Right renal pelvis (tissue), 4 donors: ENCODE data around the gene CAPZA3. TPM values are rescaled to one million over a fixed set of nuclear protein-coding genes. Genes with fewer than 3 reads are reported as not detected.
A peak's percentile ranks its signal among the peaks of the same experiment; 100 is the strongest.
"Not testable (repeated sequence)": the region's sequence is repeated elsewhere in the genome, so short reads cannot be mapped to it uniquely, and the experiment has no call there.

Experiments
- DNase-seq, 4 donors: peaks; one replicate each; pipeline ENCODE4 v3.0.0-alpha.2; 2013; ENCODE audit warnings: low read depth in 4 of 4, low spot score in 3 of 4, missing footprints in 1 of 4
- polyA plus RNA-seq, 4 donors: library from polyadenylated mRNA; unstranded; fragments of 120-200 nt; gene quantifications; one replicate each; pipeline ENCODE4 v1.2.1, GENCODE V29; 2013; ENCODE audit not compliant: insufficient read length in 4 of 4

Gene CAPZA3, protein sequence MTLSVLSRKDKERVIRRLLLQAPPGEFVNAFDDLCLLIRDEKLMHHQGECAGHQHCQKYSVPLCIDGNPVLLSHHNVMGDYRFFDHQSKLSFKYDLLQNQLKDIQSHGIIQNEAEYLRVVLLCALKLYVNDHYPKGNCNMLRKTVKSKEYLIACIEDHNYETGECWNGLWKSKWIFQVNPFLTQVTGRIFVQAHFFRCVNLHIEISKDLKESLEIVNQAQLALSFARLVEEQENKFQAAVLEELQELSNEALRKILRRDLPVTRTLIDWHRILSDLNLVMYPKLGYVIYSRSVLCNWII
- under 1 TPM; 0.14 to 0.56 (median 0.18) TPM for polyA plus RNA-seq

DNA sequence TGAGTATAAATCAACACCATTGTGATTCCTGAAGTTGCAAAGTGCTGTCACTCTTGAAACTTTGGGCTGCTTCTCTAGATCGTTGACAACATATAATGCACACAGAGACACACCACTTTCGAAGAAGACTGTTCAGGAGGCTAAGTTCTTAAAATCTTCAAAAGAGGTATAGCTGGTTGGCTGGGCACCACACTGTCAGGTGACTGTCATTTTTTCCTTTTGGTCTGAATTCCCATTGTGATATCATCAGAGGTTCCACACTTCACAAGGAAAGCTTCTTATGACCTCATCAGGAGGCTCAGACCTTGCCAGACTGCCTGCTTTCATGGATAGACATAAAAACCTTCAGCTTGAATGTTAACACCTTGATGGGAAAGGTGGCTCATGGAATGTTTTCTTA, at the start of gene CAPZA3, which contains the start of gene PLCZ1:
TSS of gene CAPZA3 (plus strand) at position 301 of the 400 bp plus-strand sequence. CDS start 150 bp downstream, outside the sequence.
TSS of gene PLCZ1 (minus strand) at position 194 of the 400 bp plus-strand sequence. CDS start 641 bp downstream, outside the sequence.
- no peak for DNase-seq

DNA sequence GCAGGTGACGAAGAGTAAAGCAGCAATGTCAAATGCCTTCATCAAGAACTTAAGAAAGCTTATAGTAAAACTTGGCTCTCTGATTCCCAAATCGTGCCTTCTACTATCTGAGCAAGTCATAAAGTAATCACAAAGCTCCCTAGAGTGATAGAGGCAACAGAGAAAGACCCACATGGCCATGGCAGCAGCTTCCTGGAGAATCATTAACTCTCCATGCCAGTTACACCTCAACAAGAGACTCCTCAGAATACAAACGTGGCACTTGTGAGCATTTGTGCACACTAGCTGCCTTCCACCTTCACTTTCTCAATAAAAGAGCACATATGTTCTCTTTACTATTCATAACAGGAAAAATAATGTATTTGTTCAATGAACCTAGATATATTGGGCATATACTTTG, 48.1 kb upstream of the CAPZA3 start:
- no peak for DNase-seq

DNA sequence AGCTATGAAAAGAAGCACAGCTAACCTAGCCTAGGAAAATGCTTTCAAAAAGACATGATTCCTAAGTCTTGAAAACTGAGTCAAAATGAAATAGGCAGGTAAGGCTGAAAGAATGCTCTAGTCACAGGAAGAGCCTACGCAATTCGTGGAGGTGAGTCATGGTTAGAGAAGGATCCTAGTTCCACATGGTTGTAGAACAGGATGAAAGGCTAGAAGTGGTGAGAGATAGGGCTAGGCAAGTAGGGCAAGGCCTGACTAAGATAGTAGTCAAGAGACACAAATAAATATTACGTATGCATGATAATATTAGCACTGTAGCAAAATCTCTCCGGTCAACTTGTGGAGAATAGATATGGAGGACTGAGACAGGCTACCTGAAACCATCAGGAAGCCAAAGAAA, 47.3 kb upstream of the CAPZA3 start:
- no peak for DNase-seq

DNA sequence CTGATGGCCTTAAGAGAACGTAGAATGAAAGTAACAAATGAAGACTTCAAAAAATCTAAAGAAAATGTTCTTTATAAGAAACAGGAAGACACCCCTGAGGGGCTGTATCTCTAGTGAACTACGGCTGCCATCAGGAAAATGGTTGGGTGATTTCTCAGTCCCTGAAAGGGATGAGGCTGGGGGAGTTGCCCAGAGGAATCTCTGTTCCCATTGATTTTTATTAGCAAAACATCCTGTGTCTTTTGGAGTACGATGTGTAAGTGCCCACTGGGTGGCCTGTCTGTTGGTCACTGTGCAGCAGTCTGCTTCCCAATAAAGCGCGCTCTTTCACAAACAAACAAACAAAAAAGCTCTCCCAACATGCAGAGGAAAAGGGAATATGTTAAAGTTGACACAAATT, 43.9 kb upstream of the CAPZA3 start:
- not testable (repeated sequence) for DNase-seq

DNA sequence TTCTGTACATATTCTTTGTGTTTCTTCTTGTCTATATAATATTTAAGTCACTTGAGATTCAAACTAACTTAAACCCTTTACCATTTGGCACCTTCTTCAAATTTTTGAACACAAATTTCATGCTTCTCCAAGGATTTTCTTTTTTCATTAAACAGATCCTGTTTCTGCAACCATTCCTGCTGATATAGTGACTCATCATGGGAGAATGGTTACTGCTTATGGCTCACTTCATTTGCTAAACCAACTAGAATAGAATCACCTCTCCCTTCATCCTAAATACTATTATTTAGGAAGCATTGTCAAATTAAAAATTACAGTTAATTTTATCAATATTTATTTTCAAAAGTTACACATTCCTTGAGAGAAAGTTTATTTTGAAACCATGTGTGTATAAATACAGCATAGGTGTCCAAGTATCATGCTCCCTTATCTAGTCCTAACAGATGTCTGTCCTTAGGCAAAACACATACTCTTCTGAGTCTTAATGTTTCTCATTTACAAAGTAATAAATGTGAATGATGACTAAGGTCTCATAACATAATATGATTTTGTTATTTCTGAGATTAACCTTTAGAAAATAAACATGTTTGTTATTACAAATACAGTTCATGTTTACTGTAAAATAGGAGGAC, 40.8 kb upstream of the CAPZA3 start:
- no peak for DNase-seq

DNA sequence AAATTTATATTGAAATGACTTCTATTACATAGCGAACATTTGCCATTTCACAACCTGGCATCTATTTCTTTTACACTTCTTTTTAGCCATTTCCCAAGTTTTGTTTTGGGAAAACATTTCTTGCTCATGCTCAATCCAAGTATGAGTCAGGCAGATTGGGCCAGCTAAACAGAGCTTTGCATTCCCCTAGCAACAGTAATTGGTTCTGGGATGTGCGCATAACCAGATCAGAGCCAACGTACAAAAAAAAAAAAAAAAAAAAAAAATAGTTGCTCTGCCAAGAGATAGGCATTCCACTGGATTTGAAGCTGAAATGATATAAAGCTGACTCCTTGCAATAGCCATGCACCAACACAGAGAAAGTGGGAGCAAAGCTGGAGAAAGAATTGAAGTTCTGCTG, 37.6 kb upstream of the CAPZA3 start:
- no peak for DNase-seq

DNA sequence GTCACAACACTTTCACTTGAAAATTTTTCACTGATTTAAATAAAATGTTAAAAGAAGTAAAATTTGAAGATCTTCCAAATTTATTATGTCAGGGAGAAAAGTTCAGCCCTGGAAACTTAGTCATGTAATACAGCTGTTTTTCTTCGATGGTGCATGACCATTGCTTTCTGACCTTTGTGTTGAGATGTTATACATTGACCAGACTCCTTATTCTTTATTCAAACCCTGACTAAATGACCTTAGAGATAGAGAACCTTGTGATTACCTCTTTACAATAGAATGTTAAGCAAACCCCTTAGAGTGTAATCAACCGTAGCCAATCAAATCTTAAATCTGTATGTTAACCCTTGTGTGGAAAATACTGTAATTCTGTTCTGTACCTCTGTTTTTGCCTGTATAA, 34.6 kb upstream of the CAPZA3 start:
- peak in 1 of 4 donors; percentile 16 for DNase-seq

DNA sequence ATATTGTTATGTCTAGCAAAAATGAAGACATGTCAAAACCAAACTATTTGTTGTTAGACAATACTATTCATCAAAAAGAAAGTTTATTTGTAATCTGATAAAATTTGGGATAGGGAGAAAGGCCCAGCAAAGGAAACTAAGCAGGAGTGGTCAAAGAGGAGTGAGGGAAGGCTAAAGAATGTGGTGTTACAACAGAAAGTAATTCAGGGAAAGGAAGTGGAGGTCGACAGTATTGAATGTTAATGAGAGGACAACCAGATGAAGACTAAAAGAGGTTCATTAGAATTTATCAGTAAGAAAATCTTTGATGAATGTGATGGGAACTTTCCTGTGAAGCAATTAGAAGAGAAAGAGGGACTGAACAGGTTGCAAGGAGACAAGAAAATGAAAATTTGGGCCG, 34.0 kb upstream of the CAPZA3 start:
- DNase-seq = no peak

DNA sequence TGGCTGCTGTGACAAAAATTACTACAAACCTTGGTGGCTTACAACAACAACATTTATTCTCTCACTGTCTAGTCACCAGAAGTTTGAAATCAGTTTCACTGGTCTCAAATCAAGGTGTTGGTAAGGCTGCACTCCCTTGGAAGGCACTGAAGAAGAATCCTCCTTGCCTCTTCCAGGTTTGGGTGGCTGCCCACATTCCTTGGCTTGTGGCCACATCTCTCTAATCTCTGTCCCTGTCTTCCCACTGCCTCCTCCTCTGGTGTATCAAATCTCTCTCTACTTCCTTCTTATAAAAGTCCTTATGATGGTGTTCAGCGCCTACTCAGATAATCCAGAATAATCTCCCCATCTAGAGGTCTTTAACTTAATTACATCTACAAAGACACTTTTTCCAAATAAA, 31.1 kb upstream of the CAPZA3 start:
- no peak for DNase-seq

DNA sequence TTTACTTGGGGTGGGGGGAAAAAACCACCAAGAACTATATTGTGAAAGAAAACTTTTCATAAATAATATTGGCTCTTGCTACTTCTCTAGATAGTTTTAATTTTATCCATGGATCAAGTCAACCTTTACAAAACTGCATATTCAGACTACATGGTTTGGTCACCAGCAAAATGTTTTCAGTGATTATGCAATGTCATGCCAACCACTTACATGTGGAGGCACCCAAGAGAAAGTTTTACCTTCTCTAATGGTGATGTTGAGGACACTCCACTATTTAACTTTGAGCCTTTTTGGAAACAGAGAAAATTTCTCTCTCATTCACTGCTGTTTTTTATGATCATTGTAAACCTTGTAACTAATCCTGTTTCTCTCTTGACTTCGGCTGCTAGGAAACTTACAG, 21.7 kb upstream of the CAPZA3 start:
- no peak for DNase-seq

DNA sequence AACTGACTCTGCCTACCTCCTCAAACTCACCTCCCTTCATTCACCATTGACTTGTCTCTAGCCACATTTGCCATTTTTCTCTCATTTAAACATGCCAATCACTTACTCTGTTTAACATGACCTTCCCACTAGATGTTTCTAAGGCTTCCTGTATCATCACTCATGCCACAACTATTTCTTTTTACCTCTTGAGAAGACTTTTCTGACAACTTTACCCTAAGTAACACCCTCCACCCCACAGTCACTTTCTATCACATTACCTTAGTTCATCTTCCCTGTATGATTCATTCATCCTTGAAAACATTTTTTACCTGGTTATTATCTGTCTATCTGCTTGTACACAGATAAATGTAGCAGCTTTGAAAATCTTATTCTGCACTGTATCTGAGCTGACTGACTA, 19.5 kb upstream of the CAPZA3 start:
- no peak for DNase-seq

DNA sequence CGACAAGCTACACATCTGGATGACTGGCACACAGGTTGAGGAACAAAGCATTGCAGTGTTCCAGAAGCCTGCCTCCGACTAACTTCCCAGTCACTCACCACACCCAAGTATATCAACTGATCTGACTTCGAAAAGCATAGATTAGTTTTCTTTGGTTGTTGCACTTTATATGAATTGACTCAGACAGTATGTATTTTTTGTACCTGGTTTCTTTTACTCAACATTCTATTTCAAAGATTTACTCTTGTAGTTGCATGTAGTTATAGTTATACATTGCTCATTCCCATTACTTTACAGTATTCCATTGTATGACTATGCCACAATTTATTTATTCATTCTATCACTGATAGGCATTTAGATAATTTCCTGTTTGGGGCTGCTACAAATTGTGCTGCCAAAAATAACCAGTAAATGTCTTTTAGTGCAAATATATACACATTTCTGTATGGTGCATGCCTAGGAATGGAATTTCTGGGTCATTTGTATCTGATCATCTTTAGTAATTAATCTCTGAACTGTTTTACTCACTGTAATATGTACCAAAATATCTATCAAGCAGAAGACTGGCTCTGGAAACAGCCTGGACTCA, 17.9 kb upstream of the CAPZA3 start:
- no peak for DNase-seq

DNA sequence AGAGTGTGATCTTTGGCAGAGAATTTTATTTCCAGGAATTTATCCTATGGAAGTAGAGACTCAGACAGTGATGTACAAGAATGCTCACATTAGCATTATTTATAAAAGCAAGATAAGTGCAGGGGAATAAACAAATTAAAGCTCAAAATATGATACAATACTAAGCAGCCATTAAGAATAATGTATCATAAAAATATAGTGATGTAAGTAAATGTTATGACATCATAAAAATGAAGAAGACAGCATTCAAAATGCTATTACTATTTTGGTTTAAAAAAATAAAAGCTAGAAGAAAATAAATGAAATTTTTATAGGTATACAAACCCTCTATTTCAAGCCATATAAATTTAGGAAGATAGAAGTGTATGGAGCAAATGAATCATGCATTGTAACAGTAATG, 17.2 kb upstream of the CAPZA3 start:
- no peak for DNase-seq

DNA sequence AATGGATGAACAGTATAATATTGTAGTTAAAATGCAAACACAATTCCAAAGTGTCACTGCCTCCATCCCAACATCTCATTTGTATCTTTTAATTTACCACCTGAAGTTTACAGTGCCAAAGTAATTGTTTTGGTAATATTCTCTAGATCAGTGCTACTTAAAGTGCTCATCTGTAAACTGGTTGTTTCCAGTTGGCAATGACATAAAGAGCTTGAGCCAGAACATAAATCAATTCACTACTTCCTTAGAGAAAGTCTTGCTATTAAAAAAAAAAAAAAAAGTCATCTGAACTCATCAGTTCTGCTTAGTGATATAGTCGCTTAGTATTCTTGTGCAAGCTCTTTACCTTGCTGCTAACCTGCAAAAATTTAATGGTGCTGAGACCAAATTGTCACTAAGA, 16.5 kb upstream of the CAPZA3 start:
- no peak for DNase-seq

DNA sequence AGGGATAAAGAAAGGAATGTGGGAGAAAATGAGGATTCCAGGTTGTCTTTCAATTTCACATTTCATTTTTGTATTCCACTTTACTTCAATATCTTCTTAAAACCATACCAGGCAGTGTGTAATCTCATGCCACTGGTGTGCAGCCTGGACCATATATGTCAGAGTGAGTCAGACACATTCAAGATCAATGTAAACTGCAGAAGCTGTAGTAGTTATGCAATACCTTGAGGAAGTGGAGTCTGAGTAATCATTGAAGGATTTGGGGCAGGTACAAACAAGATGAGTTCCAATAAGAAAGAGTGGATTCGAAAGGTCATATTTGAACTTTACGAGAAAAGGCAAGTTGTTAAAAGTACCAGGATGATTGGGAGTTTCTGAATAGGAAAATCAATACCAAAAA, 14.2 kb upstream of the CAPZA3 start:
- DNase-seq = no peak

DNA sequence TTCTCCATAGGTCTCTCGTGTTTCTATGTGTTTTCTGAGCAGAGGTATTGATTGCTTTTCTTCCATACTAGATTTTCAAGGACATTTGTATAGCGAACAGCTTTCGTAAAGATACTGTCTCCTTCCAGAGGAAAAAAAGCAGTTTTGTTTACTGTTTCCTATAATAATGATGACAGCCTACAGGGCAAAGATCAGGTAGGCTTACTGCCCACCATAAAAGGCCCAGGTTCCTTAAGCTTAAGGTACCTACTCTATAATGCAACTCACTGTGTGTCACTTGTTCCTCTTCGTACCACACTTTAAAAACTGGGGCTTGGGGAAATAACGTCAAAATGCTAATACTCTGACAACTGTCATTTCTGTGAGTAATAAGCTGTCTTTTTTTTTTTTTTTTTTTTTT, 6.8 kb upstream of the CAPZA3 start:
- DNase-seq = no peak

DNA sequence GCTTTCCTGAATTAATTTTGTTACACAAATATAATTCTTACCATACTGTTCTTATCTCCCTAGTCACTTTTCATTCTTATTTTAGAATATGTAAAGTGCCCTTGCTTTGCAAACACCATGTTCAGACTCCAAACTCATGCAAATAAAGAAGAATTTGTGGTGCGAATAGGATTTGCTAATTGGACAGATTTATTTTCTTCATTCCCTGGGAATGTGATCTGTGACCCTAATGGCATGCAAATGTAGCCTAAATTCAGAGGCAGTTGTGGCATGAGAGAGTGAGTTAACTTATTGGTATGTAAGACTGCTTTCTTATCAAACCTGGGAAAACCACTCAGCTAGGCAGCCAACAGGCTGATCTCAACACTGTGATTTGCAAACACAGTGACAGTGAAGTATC, 10.0 kb downstream of the CAPZA3 start:
- DNase-seq = no peak

DNA sequence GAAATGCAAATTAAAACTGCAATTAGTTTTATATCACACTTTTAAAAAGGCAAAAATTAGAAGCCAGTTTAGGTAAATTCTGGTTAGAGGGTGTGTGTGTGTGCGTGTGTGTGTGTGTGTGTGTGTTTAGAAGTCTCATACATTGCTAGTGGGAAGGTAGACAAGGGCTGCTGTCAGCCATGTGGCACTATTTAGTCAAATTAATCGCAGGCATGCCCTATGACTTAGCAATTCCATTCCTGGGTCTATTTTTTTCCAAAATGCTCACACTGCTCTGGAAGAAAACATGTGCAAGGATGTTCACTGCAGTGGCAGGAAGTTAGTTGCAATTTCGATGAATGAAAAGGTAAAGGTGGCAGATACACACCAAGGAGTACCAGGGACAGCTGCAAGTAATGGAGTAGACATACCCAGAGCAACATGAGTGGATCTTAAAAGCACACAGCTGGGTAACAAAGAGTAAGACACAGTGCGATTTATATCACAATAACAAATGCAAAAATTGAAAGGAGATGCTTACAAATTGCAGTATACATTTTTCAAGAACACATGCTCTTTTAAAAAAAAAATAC, 11.6 kb downstream of the CAPZA3 start:
- DNase-seq = no peak

DNA sequence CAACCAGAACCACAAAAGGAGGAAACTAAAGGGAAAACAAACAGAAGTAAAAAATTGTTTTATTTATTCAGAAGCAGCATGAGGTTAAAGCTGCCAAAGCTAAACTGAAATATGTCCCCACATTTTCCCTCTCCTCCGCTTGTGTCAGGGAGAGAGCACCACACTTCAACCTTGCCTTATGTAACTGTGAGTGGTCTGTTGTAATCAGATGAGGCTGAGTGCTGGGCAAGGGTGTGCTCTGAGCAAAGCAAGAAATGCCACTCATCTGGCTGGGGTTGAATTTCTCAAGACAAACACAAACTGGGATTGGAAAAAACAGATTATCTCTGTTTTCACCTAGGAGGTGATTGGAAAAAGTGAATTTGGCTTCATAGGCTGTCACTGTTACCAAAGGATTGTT, 12.2 kb downstream of the CAPZA3 start:
- DNase-seq = no peak

DNA sequence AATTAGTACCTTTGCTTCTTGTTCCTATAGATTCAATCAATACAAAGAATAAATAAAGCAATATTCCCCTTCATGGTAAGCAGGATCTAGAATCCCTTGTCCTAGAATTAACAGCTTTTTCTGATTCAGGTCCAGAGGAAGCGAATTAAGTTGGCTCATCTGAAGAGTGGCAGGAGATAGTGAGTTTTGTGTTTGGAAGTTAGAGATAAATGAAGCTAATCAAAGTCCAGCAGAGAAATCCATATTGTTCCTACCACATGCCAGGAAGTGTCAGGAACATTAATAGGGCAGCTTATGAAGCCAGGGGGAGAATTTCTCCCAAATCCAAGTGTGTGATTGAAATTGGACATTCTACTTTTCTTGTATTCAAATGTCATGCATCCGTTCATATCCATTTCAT, 13.9 kb downstream of the CAPZA3 start:
- no peak for DNase-seq

DNA sequence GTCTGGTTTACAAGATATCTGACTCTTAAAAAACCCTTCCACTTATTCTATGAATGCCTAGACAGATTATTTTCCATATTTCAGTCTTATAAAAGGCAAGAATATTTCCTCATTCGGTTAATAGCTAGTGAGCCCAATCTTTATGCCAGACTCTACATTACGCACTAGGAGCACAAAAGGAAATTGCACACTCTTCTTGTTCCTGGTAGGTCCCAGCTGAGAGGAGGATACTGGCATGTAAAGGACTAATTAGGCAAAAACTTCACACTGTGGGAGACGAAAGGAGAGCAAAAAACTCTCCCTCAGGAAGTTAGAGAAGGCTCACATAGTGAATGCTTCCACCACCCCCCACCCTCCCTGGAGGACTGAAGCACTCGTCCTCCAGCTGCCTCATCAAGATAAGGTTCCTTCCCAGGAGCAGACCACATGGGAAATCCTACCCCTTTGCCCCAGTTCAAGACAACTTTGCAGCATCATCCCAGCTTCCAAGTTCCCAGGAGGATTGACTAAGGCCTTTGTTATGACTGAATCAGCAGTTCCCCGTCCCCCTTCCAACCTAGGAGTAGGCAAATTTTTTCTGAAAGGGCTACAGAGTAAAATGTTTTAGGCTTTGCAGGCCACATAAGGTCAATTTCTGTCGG, 14.5 kb downstream of the CAPZA3 start:
- no peak for DNase-seq
